Body of pancreas (tissue), 4 donors: ENCODE data around the gene COL23A1.

Experiments used
- POLR2A ChIP-seq, 3 donors: fragments of 450-650 bp; IDR thresholded peaks; one replicate each; pipeline ENCODE4 v1.6.1; 2016; ENCODE audit warnings: antibody characterized with exemption in 3 of 3, mild to moderate bottlenecking in 2 of 3
- TF ChIP-seq, protein P1 (sequence below), 7 experiments: fragments of 450-650 bp in 4 of 7; fragments of 200-600 bp in 3 of 7; sonication (generic) in 3 of 7; IDR thresholded peaks; one replicate each; pipeline ENCODE4 v1.5.1; 2016 to 2019; ENCODE audit warnings: antibody characterized with exemption in 7 of 7

DNA sequence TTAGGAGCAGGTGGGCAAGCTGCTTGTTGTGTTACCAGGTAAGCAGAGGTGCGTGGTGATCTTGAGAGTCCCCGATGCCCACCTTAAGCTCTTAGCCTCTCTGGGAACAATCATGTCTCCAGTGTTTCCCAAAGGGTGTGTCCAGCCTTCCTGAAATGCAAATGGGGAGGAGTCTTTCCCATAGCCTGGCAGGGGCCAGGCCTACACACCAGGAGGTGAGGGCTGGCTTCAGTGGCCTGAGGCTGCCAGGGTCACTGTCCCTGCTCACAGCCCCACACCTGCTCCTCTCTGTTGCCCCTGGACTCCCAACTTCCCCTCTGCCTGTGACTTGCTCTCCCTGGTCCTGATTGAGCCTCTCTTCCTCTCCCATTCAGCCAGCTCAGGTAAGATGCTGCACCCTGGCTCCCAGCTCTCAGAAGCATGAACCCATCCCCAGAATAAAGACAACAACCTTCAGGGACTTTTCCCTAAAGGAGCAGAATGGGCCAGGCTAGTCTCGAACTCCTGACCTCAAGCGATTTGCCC, 291.8 kb downstream of the COL23A1 start:
- TF ChIP-seq, protein P1, sequence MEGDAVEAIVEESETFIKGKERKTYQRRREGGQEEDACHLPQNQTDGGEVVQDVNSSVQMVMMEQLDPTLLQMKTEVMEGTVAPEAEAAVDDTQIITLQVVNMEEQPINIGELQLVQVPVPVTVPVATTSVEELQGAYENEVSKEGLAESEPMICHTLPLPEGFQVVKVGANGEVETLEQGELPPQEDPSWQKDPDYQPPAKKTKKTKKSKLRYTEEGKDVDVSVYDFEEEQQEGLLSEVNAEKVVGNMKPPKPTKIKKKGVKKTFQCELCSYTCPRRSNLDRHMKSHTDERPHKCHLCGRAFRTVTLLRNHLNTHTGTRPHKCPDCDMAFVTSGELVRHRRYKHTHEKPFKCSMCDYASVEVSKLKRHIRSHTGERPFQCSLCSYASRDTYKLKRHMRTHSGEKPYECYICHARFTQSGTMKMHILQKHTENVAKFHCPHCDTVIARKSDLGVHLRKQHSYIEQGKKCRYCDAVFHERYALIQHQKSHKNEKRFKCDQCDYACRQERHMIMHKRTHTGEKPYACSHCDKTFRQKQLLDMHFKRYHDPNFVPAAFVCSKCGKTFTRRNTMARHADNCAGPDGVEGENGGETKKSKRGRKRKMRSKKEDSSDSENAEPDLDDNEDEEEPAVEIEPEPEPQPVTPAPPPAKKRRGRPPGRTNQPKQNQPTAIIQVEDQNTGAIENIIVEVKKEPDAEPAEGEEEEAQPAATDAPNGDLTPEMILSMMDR (IDR thresholded peaks at IDR 0.05) = no peak
- no peak for TF ChIP-seq POLR2A (IDR thresholded peaks at IDR 0.05)
